Measurements from ENCODE around the gene NUP205.

Gene NUP205

GRCh38 chr7:135557455-135558336 is at the start of gene NUP205:
NUP205 (plus strand) TSS chr7:135557917; CDS start chr7:135557945, 28 bp downstream.
- peak; percentile 95 for DNase-seq (ENCODE audit: low spot score)

- DNase-seq (ENCODE audit: low spot score) = peak; percentile 92
These were observed 48.7 kb upstream of the NUP205 start for GRCh38 chr7:135508883-135509588.

- no peak for DNase-seq (ENCODE audit: low spot score)
These were observed 48.2 kb upstream of the NUP205 start for GRCh38 chr7:135509589-135509838.

- peak; percentile 99 for DNase-seq (ENCODE audit: low spot score)
These were observed 47.7 kb upstream of the NUP205 start, which contains the start of gene CNOT4 for GRCh38 chr7:135509839-135510591. CNOT4 (minus strand) TSS chr7:135510102; CDS start chr7:135438331, 71,771 bp downstream.

GRCh38 chr7:135510592-135511183 is 47.0 kb upstream of the NUP205 start:
- no peak for DNase-seq (ENCODE audit: low spot score)

- DNase-seq (ENCODE audit: low spot score) = peak; percentile 93
These were observed 45.4 kb upstream of the NUP205 start for GRCh38 chr7:135512135-135512887.

GRCh38 chr7:135514856-135515255 is 42.9 kb upstream of the NUP205 start:
- DNase-seq (ENCODE audit: low spot score) = no peak

GRCh38 chr7:135517060-135517459 is 40.7 kb upstream of the NUP205 start:
- DNase-seq (ENCODE audit: low spot score) = no peak

GRCh38 chr7:135518748-135519147 is 39.0 kb upstream of the NUP205 start:
- DNase-seq (ENCODE audit: low spot score) = no peak

- no peak for DNase-seq (ENCODE audit: low spot score)
These were observed 38.5 kb upstream of the NUP205 start for GRCh38 chr7:135519233-135519688.

GRCh38 chr7:135519871-135520270 is 37.8 kb upstream of the NUP205 start:
- no peak for DNase-seq (ENCODE audit: low spot score)

- no peak for DNase-seq (ENCODE audit: low spot score)
These were observed 35.2 kb upstream of the NUP205 start for GRCh38 chr7:135522509-135522908.

GRCh38 chr7:135523146-135523545 is 34.6 kb upstream of the NUP205 start:
- no peak for DNase-seq (ENCODE audit: low spot score)

- no peak for DNase-seq (ENCODE audit: low spot score)
These were observed 32.3 kb upstream of the NUP205 start for GRCh38 chr7:135525426-135525825.

GRCh38 chr7:135527025-135527424 is 30.7 kb upstream of the NUP205 start:
- no peak for DNase-seq (ENCODE audit: low spot score)

GRCh38 chr7:135536150-135536549 is 21.6 kb upstream of the NUP205 start:
- no peak for DNase-seq (ENCODE audit: low spot score)

- DNase-seq (ENCODE audit: low spot score) = no peak
These were observed 20.3 kb upstream of the NUP205 start for GRCh38 chr7:135537453-135537852.

- DNase-seq (ENCODE audit: low spot score) = no peak
These were observed 19.8 kb upstream of the NUP205 start for GRCh38 chr7:135537905-135538304.

GRCh38 chr7:135538376-135538775 is 19.3 kb upstream of the NUP205 start:
- DNase-seq (ENCODE audit: low spot score) = no peak

GRCh38 chr7:135539629-135540028 is 18.1 kb upstream of the NUP205 start:
- no peak for DNase-seq (ENCODE audit: low spot score)

- DNase-seq (ENCODE audit: low spot score) = no peak
These were observed 16.7 kb upstream of the NUP205 start for GRCh38 chr7:135541029-135541428.
